ENCODE data around the gene RBM19.
A peak's percentile ranks its signal among the peaks of the same experiment; 100 is the strongest.

Gene RBM19

GRCh38 chr12:113931517-113931916, 34.6 kb downstream of the RBM19 start:
- no peak for DNase-seq (ENCODE audit: low read depth in 2 of 2)

GRCh38 chr12:113930249-113930648, 35.9 kb downstream of the RBM19 start:
- DNase-seq (ENCODE audit: low read depth in 2 of 2) = no peak

GRCh38 chr12:113929312-113929989, 36.7 kb downstream of the RBM19 start:
- peak in 1 of 2 donors; percentile 12 for DNase-seq (ENCODE audit: low read depth in 2 of 2)

- DNase-seq (ENCODE audit: low read depth in 2 of 2) = no peak
Measured at GRCh38 chr12:113926788-113927187, 39.3 kb downstream of the RBM19 start.

- no peak for DNase-seq (ENCODE audit: low read depth in 2 of 2)
Measured at GRCh38 chr12:113924341-113924740, 41.8 kb downstream of the RBM19 start.

- DNase-seq (ENCODE audit: low read depth in 2 of 2) = no peak
Measured at GRCh38 chr12:113923251-113923650, 42.9 kb downstream of the RBM19 start.

- DNase-seq (ENCODE audit: low read depth in 2 of 2) = no peak
Measured at GRCh38 chr12:113921430-113921829, 44.7 kb downstream of the RBM19 start.

- no peak for DNase-seq (ENCODE audit: low read depth in 2 of 2)
Measured at GRCh38 chr12:113919791-113920190, 46.3 kb downstream of the RBM19 start.

GRCh38 chr12:113918306-113918705, 47.8 kb downstream of the RBM19 start:
- no peak for DNase-seq (ENCODE audit: low read depth in 2 of 2)

GRCh38 chr12:113917393-113917792, 48.7 kb downstream of the RBM19 start:
- DNase-seq (ENCODE audit: low read depth in 2 of 2) = no peak

GRCh38 chr12:113914806-113915205, 51.3 kb downstream of the RBM19 start:
- DNase-seq (ENCODE audit: low read depth in 2 of 2) = no peak

GRCh38 chr12:113914176-113914575, 51.9 kb downstream of the RBM19 start:
- no peak for DNase-seq (ENCODE audit: low read depth in 2 of 2)

- peak; percentile 12 to 39 for DNase-seq (ENCODE audit: low read depth in 2 of 2)
Measured at GRCh38 chr12:113912760-113913329, 53.3 kb downstream of the RBM19 start.

GRCh38 chr12:113911971-113912759, 54.0 kb downstream of the RBM19 start:
- DNase-seq (ENCODE audit: low read depth in 2 of 2) = no peak

- no peak for DNase-seq (ENCODE audit: low read depth in 2 of 2)
Measured at GRCh38 chr12:113910751-113911272, 55.3 kb downstream of the RBM19 start.

GRCh38 chr12:113909776-113910420, 56.2 kb downstream of the RBM19 start:
- no peak for DNase-seq (ENCODE audit: low read depth in 2 of 2)

GRCh38 chr12:113908584-113909100, 57.5 kb downstream of the RBM19 start:
- no peak for DNase-seq (ENCODE audit: low read depth in 2 of 2)

- DNase-seq (ENCODE audit: low read depth in 2 of 2) = no peak
Measured at GRCh38 chr12:113907446-113908180, 58.5 kb downstream of the RBM19 start.

- DNase-seq (ENCODE audit: low read depth in 2 of 2) = no peak
Measured at GRCh38 chr12:113906411-113907200, 59.5 kb downstream of the RBM19 start.

GRCh38 chr12:113905829-113906228, 60.3 kb downstream of the RBM19 start:
- no peak for DNase-seq (ENCODE audit: low read depth in 2 of 2)

Measured in stimulated activated CD4-positive, alpha-beta T cell treated with anti-CD3 and anti-CD28 coated beads, Interleukin-15, amount 100 ng/mL, for 48 hours (primary cell).